Skeletal muscle tissue (tissue), 4 donors: ENCODE data around the gene CLEC2A. TPM values are rescaled to one million over a fixed set of nuclear protein-coding genes. Genes with fewer than 3 reads are reported as not detected.

Experiments
- H3K27ac ChIP-seq: one replicate; pipeline ENCODE4 v1.7.0; 2013; ENCODE audit warnings: mild to moderate bottlenecking, low read depth, low read length, inconsistent platforms
- H3K27me3 ChIP-seq, 3 donors: one replicate each; pipeline ENCODE4 v1.7.0; 2013; ENCODE audit warnings: low read length in 3 of 3; ENCODE audit not compliant: control insufficient read depth in 3 of 3, insufficient read depth in 3 of 3
- H3K36me3 ChIP-seq, 3 donors: one replicate each; pipeline ENCODE4 v1.7.0; 2013; ENCODE audit warnings: low read length in 3 of 3; ENCODE audit not compliant: control insufficient read depth in 3 of 3, insufficient read depth in 3 of 3
- H3K4me1 ChIP-seq, 3 donors: one replicate each; pipeline ENCODE4 v1.7.0; 2013; ENCODE audit warnings: low read length in 3 of 3, mild to moderate bottlenecking in 3 of 3; ENCODE audit not compliant: control insufficient read depth in 3 of 3, insufficient read depth in 3 of 3
- H3K4me3 ChIP-seq, 3 donors: one replicate each; pipeline ENCODE4 v1.7.0; 2013; ENCODE audit warnings: low read length in 3 of 3
- H3K9ac ChIP-seq, 3 donors: one replicate each; pipeline ENCODE4 v1.7.0; 2013; ENCODE audit warnings: low read length in 3 of 3, mild to moderate bottlenecking in 3 of 3, moderate library complexity in 2 of 3, low read depth in 1 of 3
- H3K9me3 ChIP-seq, 3 donors: one replicate each; pipeline ENCODE4 v1.7.0; 2013; ENCODE audit warnings: low read length in 3 of 3; ENCODE audit not compliant: control insufficient read depth in 3 of 3
- total RNA-seq: library from RNA; depleted of rRNA; stranded (reverse); fragments of >200 nt; gene quantifications from one replicate; pipeline ENCODE4 v1.2.3, GENCODE V29; 2014
- donor health status: Osteomylitis.

The CLEC2A gene
- total RNA-seq, 1 donor from 2014 or later = not detected

DNA sequence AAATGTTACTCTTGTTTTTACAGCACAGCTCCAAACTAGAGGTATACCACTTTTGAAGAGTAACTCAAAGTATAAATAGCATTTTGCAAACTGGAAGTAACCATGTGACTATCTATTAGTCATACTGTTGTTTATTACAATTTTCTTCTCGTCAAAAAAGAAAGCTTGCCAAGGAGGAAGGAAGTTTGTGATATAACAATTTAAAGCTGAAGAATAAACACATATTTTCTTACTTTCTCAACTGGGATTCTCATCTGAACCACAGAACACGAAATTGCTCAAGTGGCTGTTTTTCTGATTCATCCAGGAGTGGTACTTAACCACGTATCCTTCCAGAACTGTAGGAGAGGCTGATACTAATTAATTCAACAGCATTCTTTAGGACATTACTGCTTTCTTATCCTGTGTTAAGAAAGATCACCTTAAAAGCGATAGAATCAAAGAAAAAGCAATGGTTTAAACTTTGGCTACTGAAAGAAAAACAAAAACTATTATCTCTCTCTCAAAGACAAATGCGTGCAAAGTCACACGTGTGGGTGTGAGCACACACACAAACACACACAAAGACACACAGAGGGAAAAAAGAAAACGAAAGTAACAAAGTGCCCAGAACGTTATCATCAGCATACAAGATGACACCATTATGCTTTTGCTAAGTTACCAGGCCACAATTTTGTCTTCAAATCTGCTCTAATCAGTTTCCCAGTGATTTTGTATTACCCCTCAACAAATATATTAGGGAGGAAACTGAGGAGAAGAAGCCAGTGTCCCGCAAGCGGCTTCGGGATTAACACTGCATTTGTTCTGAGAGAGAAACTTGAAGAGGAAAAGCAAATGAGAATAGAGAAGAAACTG lies 62.6 kb downstream of the CLEC2A start, which contains the start of gene CLEC2B:
Gene CLEC2B, minus strand, starts transcription at position 48 of the 855 bp plus-strand sequence.
- Histone ChIP-seq H3K36me3 (no peaks in the 10 kb centered on the region), H3K4me1 (peaks cover 3 to 9% (median 4%) of the 10 kb centered on the region in 3 donors), H3K9me3 (no peaks in the 10 kb centered on the region), H3K9ac (peak within 1 kb of the TSS; percentile 79 to 93 (median 85)), H3K27me3 (no peaks in the 10 kb centered on the region), H3K27ac (peak within 1 kb of the TSS; percentile 97), H3K4me3 (peak within 1 kb of the TSS; percentile 66 to 86 (median 75))

DNA sequence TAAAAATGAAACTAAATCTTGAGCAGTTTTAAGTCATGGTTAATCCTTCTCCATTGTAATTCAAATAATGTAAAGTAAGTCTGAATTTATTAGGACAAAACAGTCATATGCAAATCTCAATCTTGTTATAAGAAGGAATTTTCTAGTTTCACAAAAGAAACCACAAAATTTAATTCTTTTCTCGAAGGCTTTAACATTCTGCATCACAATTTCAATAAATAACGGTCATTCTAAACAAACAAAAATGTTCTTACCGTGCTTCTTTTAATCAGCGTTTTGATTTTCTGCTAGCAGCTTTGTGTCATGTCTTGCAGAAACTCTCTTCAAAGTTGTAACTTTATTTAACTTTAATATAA lies 63.2 kb downstream of the CLEC2A start:
- Histone ChIP-seq H3K4me3 (peak overlapping the region; percentile 66 to 86 (median 75)), H3K27me3 (no peaks in the 10 kb centered on the region), H3K9me3 (peaks cover 0 to 2% (median 0%) of the 10 kb centered on the region in 3 donors), H3K36me3 (no peaks in the 10 kb centered on the region), H3K4me1 (peaks cover 3 to 9% (median 4%) of the 10 kb centered on the region in 3 donors), H3K27ac (peak overlapping the region; percentile 97), H3K9ac (peak overlapping the region; percentile 79 to 93 (median 85))

DNA sequence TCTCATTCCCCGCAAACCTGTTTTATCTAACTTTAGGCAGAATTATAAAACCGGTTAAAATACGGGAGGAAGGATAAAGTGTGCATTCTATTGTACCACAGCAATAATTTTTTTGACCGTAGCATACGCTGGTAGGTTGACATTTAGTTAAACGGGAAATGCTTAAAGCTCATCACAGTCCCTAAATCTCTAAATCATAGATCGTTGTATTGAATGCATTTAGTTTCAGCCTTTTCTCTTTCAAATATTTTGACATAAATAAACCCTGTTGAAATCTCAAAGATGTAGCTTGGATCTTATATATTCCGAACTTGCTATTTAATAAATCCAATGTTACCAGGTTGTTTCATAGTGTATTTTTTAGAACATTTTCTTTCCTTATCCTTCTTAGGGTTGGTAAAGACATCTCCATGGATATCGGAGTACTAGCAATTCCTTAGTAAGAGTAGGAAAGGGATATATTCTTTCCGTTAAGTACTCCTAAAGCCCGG lies 63.8 kb downstream of the CLEC2A start:
- no peaks in the 10 kb centered on the region for H3K27me3 ChIP-seq
- H3K9ac ChIP-seq = peak overlapping the region; percentile 79 to 93 (median 85)
- H3K4me1 ChIP-seq = peaks cover 3 to 9% (median 4%) of the 10 kb centered on the region in 3 donors
- peak overlapping the region; percentile 97 for H3K27ac ChIP-seq
- peaks cover 0 to 2% (median 0%) of the 10 kb centered on the region in 3 donors for H3K9me3 ChIP-seq
- no peaks in the 10 kb centered on the region for H3K36me3 ChIP-seq
- H3K4me3 ChIP-seq = peak overlapping the region; percentile 66 to 86 (median 75)

DNA sequence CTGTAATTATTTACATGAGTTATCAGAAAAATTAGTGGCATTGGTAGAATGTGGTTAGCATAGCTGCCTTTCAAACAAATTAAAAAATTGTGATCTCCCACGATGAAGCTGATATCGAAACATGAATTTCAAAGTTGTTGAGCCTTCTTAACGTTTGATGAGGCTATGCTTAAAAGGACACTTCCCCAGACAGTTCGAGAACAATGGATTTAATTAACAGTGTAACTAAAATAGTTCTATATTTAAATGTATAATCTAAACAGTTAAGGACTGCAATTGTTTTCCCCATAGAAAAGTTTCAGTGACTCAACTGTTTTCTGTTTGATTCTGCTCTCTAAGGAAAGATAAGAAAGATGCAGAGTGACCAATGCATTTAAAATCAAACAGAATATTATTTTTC lies 64.6 kb downstream of the CLEC2A start:
- Histone ChIP-seq H3K9me3 (peaks cover 0 to 2% (median 0%) of the 10 kb centered on the region in 3 donors), H3K27ac (peak overlapping the region; percentile 34), H3K27me3 (no peaks in the 10 kb centered on the region), H3K36me3 (no peaks in the 10 kb centered on the region), H3K4me1 (peaks cover 0 to 9% (median 4%) of the 10 kb centered on the region in 3 donors), H3K9ac (peak overlapping the region; percentile 57 to 76 (median 63)), H3K4me3 (peak overlapping the region; percentile 44 to 86 (median 56))

DNA sequence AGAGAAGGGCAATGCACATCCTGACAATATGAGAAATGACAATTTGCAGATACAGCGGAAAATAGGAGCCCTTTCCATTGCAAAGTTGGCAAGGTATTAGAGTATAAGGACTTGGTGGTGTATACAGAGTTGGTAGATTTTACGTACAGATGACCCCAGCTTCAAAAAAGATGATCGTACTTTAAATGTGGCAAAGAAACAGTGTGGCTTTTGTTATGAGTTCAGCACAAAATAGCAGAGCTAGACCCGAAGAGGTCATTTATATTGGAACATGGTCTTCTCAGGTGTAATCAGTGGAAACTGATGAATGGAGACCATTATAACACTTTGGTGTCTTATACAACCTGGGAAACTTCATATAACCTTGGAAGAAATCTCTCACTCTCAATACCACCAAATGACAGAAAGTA lies 65.3 kb downstream of the CLEC2A start:
- no peaks in the 10 kb centered on the region for H3K36me3 ChIP-seq
- H3K9ac ChIP-seq = peak overlapping the region; percentile 57 to 76 (median 63)
- peak overlapping the region; percentile 34 for H3K27ac ChIP-seq
- peak overlapping the region; percentile 44 to 86 (median 56) for H3K4me3 ChIP-seq
- H3K9me3 ChIP-seq = peaks cover 0 to 2% (median 0%) of the 10 kb centered on the region in 3 donors
- H3K4me1 ChIP-seq = peaks cover 0 to 6% (median 4%) of the 10 kb centered on the region in 3 donors
- no peaks in the 10 kb centered on the region for H3K27me3 ChIP-seq

DNA sequence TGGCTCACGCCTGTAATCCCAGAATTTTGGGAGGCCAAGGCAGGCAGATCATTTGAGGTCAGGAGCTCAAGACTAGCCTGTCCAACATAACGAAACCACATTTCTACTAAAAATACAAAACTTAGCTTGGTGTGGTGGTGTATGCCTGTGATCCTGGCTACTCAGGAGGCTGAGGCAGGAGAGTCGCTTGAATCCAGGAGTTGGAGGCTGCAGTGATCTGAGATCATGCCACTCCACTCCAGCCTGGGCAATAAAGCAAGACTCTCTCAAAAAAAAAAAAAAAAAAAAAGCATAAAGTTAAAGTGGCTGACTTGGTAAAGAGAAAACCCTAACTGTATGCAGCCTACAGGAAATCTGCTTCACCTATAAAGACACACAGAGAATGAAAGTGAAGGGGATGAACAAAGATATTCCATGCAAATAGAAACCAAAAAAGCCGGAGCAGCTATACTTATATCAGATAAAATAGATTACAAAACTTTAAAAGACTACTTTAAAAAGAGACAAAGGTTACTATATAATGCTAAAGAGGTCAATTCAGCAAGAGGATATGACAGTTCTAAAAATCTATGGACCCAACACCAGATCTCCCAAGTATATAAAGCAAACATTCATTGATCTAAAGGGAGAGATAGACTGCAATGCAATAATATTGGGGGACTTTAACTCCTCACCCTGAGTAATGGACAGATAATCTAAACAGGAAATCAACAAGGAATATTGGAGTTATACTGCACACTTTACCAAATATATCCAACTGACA lies 67.1 kb downstream of the CLEC2A start:
- Histone ChIP-seq H3K36me3 (no peaks in the 10 kb centered on the region), H3K9me3 (peaks cover 0 to 2% (median 0%) of the 10 kb centered on the region in 3 donors), H3K27ac (no peak overlapping the region), H3K4me1 (no peaks in the 10 kb centered on the region), H3K27me3 (no peaks in the 10 kb centered on the region), H3K4me3 (peak overlapping the region; percentile 18 to 71 (median 30)), H3K9ac (peak overlapping the region in 2 of 3 donors; percentile 26 to 48)

Other genes starting within 250 kb of the CLEC2A start
- not detected for gene CLECL1, start 199.3 kb downstream of the CLEC2A start, total RNA-seq
- gene CD69, start 171.5 kb downstream of the CLEC2A start, total RNA-seq = 8.4 TPM
- gene KLRF1, start 104.9 kb downstream of the CLEC2A start, total RNA-seq = not detected
- 2.6 TPM for gene CLEC2B, start 63.0 kb downstream of the CLEC2A start, total RNA-seq
- not detected for gene KLRF2, start 50.9 kb downstream of the CLEC2A start, total RNA-seq
- 0.52 TPM for gene CLEC12A, start 39.0 kb upstream of the CLEC2A start, total RNA-seq
- not detected for gene CLEC1B, start 66.8 kb upstream of the CLEC2A start, total RNA-seq
- gene CLEC12B, start 78.3 kb upstream of the CLEC2A start, total RNA-seq = not detected
- not detected for gene CLEC9A, start 98.3 kb upstream of the CLEC2A start, total RNA-seq
- gene CLEC1A, start 166.6 kb upstream of the CLEC2A start, total RNA-seq = 1.0 TPM
- gene CLEC7A, start 197.8 kb upstream of the CLEC2A start, total RNA-seq = 2.1 TPM
- gene OLR1, start 239.8 kb upstream of the CLEC2A start, total RNA-seq = not detected
- under 0.01 TPM for gene TMEM52B, start 246.7 kb upstream of the CLEC2A start, total RNA-seq